ENCODE measurements around the gene WDR19. TPM values are rescaled to one million over a fixed set of nuclear protein-coding genes. Genes with fewer than 3 reads are reported as not detected.

Gene WDR19
- total RNA-seq, 1 donor from 2014 or later, result 25.1 TPM

DNA sequence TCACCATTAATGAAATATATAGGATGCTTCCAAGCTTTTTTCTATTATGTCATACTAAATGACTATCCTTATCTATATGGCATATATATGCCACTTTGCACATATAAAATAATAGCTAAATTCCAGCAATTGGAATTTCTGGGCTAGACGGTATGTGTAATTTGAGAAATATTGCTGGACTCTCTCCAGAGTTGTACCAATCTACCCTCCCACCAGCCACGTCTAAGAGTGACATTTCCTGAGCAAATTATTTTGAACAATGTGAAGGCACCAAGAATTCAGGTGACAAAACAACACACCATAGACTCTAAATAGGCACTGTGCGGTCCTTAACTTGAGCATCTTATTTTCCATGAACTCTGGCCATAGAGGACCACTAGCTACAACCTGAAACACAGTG is 121.5 kb downstream of the WDR19 start:
- no peak for DNase-seq (ENCODE audit: low spot score)

DNA sequence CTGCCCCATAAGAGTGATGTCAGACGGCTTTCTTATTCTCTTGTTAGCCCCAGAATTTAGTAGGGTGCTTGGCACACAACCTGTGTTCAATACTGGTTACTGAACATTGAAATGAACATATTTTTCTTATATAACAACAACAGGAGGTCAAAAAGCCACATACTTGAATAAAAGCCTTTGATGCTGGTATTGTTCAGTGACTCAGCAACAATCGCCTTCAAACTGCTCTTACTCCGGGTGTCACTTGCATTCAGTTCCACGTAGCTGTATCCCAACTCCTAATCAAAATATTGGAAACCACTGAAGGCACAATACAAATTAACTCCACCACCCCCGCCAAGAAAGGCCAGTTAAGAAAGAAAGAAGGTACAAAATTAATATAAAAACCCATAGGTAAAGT is 122.3 kb downstream of the WDR19 start:
- no peak for DNase-seq (ENCODE audit: low spot score)

DNA sequence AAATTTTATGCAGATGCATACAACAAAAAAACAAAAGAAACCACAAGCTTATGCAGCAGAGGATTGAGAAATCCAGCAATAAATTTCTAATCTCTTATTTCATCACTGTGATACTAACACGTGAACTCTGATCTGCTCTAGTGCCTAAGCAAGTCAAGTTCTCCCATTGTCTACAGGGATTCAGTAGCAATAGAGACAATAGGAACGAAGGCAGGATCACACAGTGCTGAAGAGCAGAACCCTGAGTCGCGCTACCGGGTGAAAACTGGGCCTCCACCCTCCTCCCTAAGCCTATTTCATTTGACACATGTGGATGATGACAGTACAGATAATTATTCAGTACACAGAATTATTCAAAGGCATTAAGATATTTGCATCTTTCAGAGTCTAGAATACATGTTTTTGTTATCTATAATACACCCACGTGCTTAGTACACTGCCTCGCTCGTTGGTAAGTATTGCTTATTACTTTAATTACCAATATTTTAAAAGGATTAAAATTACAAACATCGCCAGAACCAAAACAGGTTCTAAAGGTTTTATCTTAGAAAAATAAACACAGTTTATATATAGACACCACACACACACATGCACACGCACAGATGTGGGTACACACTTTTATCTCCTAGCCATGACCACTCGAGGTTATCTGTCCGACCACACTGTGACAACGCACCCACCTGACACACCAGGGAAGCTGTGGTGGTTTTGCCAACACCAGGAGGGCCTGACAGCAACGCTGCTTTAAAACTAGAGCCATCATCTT is 123.8 kb downstream of the WDR19 start:
- no peak for DNase-seq (ENCODE audit: low spot score)

DNA sequence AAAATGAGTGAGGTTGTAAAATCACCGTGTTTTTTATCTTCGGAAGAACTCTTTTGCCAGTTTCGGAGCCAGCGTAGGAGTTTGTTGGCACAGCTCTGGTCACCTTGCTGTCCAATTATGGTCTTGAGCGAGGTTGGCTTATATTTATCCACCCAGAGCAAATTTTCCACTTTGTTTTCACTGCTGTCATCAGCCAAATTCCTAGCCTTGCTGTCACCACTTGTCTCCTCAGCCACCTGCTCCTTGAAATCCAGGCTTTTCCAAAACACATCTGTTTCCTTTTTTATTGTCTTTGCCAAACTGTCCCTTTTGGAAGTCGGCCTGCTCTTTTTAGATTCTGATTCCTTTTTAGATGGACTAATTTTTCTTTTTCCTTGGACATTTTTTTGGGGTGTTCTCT is 126.3 kb downstream of the WDR19 start:
- DNase-seq (ENCODE audit: low spot score), result no peak

DNA sequence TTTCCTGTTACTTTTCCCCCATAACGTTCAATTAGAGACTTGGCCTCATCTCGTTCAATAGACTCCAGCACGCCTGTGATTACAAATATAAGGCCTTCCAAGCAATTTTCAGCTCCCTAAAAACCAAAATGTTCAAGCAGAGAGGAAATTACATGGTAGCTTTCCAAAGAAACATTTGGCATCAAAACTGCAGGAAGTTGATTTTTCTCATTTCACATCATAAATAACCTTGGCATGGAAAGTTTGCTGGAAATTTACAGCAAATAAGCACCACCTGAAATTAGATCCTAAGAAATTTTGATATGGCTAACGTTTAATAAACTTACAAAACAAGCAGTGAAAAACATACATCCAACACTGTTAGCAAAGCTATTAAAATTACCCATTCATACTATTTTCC is 130.5 kb downstream of the WDR19 start:
- no peak for DNase-seq (ENCODE audit: low spot score)

DNA sequence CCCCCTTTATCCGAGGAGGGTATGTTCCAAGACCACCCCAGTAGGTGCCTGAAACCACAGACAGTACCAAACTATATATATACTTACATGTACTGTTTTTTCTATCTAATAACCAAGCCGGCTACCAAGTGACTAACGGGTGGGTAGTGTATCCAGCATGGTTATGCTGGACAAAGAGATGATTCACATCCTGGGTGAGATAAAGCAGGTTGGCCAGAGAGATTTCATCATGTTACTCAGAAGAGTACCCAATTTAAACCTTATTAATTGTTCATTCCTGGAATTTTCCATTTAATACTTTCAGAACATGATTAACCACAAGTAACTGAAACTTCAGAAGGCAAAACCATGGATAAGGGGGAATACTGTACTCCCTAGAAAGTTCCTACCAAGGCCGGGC is 137.3 kb downstream of the WDR19 start:
- DNase-seq (ENCODE audit: low spot score), result no peak

DNA sequence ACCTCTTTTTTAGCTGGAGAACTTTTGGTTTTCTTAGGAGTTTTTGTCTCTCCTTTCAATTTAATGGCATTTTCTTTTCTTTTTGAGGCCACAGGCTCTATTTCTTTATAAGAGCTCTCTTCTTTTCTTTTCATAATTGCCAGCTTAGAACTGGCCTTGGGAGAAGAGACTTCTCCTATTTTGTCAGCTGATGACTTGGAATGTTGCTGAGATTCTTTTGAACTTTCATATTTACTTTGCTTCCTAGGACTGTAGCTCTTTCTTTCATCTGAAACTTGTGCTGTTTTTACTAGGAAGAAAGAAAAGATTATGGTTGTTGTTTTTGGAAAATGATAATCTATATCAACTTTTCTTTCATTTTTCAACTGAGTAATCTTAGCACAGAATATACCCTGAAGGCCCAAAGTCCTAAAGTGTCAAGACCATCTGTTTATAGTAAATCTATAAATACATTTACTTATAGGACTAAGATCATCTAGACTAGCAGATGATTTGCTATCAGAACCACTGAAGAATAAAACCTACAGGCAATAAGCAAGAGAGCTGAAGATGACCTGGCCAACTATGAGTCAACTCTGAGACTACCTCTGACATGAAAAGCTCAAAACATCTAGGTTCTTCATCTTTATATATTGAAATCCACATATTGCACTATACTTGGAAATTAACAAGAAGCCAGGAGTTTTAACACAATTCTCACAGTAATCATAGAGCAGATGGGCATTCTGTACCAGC is 138.2 kb downstream of the WDR19 start:
- no peak for DNase-seq (ENCODE audit: low spot score)

DNA sequence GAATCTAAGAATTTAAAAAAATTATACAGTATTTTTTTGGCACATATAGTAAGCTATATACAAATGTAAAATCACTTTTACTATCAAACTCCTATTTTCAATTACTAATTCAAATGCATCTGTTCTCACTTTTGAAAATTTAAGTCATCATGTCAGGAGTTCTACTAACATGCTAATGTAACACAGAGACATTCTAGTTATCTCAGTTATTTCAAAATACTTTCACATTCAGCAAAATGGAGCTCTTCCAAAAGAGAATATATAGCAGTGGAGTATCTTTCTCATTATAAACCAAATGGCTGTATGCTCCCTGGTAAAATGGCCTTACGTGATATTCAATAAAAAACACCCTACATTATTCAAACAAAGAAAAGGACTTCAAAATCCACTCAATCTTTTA is 141.5 kb downstream of the WDR19 start:
- DNase-seq (ENCODE audit: low spot score), result no peak

DNA sequence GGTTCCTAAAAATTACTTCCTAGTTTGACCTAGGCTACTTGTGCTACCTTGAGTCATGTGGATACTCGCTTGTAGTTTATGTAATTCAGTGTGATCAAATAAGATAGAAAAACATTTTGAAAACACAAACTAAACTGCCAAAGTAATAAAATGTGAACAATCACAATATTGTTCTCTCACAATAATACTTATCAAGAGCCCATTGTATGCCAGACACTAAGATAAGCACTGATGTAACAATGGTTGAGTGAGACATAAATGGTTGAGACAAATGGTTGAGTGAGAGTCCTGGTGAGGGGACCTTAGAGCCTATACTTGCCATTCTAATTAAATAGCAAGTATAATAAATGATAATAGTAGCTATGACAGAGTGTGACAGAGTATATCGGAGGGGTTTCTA is 142.1 kb downstream of the WDR19 start:
- no peak for DNase-seq (ENCODE audit: low spot score)

DNA sequence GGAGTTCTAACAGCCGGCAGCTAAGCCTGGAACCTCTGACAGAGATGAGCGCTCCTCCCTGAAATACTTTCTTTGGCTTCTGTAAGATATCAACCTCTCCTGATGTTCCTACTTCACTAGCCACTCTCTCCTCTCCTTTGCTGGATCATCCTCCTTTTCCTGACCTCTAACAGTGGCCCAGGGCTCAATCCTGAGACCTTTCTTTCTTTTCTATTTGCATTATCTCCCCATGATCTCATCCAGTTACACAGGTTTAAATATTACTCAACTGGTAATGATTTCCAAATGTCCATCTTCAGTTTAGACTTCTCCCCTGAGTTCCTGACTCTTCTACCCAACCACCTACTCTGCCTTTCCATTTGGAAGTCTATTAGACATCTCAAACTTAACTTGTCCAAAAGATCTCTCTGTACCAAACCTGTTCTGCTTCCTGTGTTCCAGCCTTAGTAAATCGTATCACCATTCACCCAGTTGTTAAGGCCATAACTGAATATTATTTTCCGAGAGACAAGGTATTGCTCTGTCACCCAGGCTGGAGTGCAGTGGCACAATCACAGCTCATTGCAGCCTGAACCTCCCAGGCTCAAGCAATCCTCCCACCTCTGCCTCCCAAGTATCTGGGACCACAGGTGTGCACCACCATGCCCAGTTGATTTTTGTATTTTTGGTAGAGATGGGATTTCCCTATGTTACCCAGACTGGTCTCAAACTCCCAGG is 142.7 kb downstream of the WDR19 start:
- DNase-seq (ENCODE audit: low spot score), result no peak

DNA sequence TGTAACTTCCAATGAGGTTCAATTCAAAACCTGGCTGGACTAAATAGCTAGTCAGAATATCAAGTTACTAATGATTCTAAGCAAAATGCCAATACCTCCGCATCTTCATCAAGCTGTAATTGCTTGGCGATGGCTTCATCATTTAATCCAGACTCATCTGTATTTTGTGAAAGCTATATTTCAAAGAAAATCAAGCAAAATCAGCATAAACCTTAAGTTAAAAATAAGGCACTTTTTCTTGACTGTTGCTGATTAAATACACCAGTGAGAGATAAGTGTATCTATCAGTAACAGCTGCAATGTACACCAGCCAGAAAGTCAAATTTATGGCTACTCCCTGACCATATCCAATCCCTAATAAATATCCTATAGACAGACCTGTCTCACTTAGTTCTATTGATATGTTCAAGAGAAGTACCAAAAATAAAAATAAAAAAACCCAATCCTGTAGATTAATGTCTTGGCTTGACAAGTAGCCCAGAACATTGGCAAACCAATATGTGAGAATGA is 144.2 kb downstream of the WDR19 start:
- no peak for DNase-seq (ENCODE audit: low spot score)

DNA sequence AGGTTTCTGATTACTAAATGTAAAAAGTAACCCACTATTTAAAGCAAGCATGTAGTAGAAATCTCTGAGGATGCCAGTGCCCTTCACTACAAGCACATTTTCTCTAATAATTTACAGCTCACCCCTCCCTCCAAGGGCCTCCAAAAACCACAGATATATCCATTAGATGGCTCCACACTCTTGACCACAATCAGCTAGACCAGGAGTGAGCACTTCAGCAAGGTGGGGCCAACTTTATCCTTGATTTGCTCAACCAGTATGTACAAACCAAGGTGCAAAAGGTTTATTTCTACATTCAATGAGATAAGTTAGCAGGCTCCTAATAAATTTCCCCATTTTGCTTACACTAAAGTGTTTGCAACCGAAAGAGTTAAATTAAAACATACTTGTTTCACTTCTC is 148.0 kb downstream of the WDR19 start:
- no peak for DNase-seq (ENCODE audit: low spot score)

DNA sequence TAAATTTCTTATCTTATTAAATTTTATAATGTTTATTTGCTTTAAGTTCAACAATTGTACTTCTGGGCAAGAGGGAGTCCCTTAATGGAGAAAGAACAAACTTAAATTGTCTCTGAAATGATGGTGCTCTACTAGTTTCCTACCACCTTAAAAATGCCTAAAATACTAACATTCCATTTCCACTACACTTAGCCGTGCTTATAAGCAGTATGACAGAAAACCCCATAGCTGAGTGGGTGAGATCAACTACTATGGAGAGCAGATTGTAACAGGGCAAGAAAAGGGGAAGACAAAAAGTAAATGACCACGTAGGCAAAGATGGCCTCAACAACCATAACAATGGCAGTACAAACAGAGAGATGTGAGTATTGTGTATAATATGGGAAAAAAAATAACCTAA is 148.9 kb downstream of the WDR19 start:
- DNase-seq (ENCODE audit: low spot score), result no peak

Other genes starting within 250 kb of the WDR19 start
- gene TMEM156, start 150.1 kb upstream of the WDR19 start, total RNA-seq, result 0.99 TPM
- gene KLHL5, start 120.3 kb upstream of the WDR19 start, total RNA-seq, result 30.8 TPM
- gene RFC1, start 183.8 kb downstream of the WDR19 start, total RNA-seq, result 59.4 TPM
- gene KLB, start 224.4 kb downstream of the WDR19 start, total RNA-seq, result 0.08 TPM

Measured in ureter (tissue), 1 donor.